ENCODE data around the gene GRID1.

GRCh38 chr10:86106616-86107015, 260.0 kb downstream of the GRID1 start:
- TF ChIP-seq ZBTB33 (IDR thresholded peaks at IDR 0.05; ENCODE audit: extremely low read depth, insufficient replicate concordance, low read length) (no peak), SP1 (IDR thresholded peaks at IDR 0.05; ENCODE audit: low read depth) (no peak), CTCF (IDR thresholded peaks at IDR 0.05 in 2 of 3, conservative IDR thresholded peaks at IDR 0.05 in 1 of 3; ENCODE audit: borderline replicate concordance in 1 of 3, insufficient read depth in 1 of 3, low read depth in 2 of 3, low read length in 2 of 3) (no peak), POLR2AphosphoS5 (IDR thresholded peaks at IDR 0.05; ENCODE audit: low read depth, low read length) (no peak), POLR2A (IDR thresholded peaks at IDR 0.05; ENCODE audit: borderline replicate concordance, extremely low read depth, insufficient read depth, insufficient read length) (no peak), SRF (IDR thresholded peaks at IDR 0.05; ENCODE audit: low read depth) (no peak)

Data from HCT116 (cell line).